Activated CD8-positive, alpha-beta T cell treated with anti-CD3 and anti-CD28 coated beads for 36 hours (primary cell): ENCODE results near the gene ZNF24. TPM values are rescaled to one million over a fixed set of nuclear protein-coding genes. Genes with fewer than 3 reads are reported as not detected.

Experiments used
- ATAC-seq: fragments of 200-7000 bp; cut with Tn5 transposase; one replicate; pipeline ENCODE4 v1.10.0; 2021; ENCODE audit warnings: mild to moderate bottlenecking, moderate library complexity
- CTCF ChIA-PET: fragments of 350-600 bp; sonication (Branson Sonifier 250); formaldehyde crosslinking; loops from one replicate; lab custom pipeline; 2021; ENCODE audit warnings: antibody characterized with exemption; lab: Charles Lee
- POLR2A ChIA-PET: fragments of 350-600 bp; sonication (Branson Sonifier 250); formaldehyde crosslinking; loops from one replicate; lab custom pipeline; 2021; ENCODE audit warnings: antibody characterized with exemption; lab: Charles Lee
- DNase-seq: peaks from one replicate; pipeline ENCODE4 v3.0.0-alpha.2; 2020
- H3K27ac Mint-ChIP-seq: one replicate; pipeline ENCODE4 v1.8.0; 2021; ENCODE audit warnings: mild to moderate bottlenecking, mixed read lengths
- H3K27me3 Mint-ChIP-seq: one replicate; pipeline ENCODE4 v1.8.0; 2021; ENCODE audit warnings: mixed read lengths
- H3K36me3 Mint-ChIP-seq: one replicate; pipeline ENCODE4 v1.8.0; 2021; ENCODE audit warnings: low read depth, mixed read lengths
- H3K4me1 Mint-ChIP-seq: one replicate; pipeline ENCODE4 v1.8.0; 2021; ENCODE audit warnings: low read depth, mixed read lengths
- H3K4me3 Mint-ChIP-seq: one replicate; pipeline ENCODE4 v1.8.0; 2021; ENCODE audit warnings: mild to moderate bottlenecking, moderate library complexity, mixed read lengths
- H3K9me3 Mint-ChIP-seq: one replicate; pipeline ENCODE4 v1.8.0; 2021; ENCODE audit warnings: mixed read lengths
- intact Hi-C: fragments of 100-400 bp; cut with micrococcal nuclease; formaldehyde crosslinking; loops from one replicate; pipeline ENCODE4 v1.10.0; 2022
- total RNA-seq, 2 experiments: library from RNA; stranded (reverse); gene quantifications; one replicate each; pipeline ENCODE4 v1.2.3, GENCODE V29; 2021
- TF ChIP-seq, protein P1 (sequence below): fragments of 200-600 bp; IDR thresholded peaks from one replicate; pipeline ENCODE4 v1.8.0; 2022; ENCODE audit warnings: antibody characterized with exemption, mild to moderate bottlenecking

Gene ZNF24
- total RNA-seq, 2 experiments from 2014 or later = 42.7 to 45.1 TPM

DNA sequence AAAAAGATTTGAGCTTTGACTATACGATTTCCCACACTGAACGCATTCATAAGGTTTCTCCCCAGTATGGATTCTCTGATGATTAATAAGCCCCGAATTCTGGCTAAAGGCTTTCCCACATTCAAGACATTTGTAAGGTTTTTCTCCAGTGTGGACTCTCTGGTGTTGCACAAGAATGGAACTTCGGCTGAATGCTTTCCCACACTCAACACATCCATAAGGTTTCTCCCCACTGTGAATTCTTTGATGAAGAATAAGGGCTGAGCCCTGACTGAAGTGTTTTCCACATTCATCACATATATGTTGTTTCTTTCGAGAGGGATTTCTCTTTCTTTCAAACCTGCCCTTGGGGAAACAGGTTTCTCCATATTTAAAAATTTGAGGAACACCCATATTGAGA lies 6.9 kb downstream of the ZNF24 start:
- intact Hi-C loops = no loop called here
- peaks cover 79% of the 10 kb centered on the region for H3K36me3 Mint-ChIP-seq
- ATAC-seq (no peak), DNase-seq (no peak)
- no peak overlapping the region for H3K4me3 Mint-ChIP-seq
- TF ChIP-seq, protein P1, sequence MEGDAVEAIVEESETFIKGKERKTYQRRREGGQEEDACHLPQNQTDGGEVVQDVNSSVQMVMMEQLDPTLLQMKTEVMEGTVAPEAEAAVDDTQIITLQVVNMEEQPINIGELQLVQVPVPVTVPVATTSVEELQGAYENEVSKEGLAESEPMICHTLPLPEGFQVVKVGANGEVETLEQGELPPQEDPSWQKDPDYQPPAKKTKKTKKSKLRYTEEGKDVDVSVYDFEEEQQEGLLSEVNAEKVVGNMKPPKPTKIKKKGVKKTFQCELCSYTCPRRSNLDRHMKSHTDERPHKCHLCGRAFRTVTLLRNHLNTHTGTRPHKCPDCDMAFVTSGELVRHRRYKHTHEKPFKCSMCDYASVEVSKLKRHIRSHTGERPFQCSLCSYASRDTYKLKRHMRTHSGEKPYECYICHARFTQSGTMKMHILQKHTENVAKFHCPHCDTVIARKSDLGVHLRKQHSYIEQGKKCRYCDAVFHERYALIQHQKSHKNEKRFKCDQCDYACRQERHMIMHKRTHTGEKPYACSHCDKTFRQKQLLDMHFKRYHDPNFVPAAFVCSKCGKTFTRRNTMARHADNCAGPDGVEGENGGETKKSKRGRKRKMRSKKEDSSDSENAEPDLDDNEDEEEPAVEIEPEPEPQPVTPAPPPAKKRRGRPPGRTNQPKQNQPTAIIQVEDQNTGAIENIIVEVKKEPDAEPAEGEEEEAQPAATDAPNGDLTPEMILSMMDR = no peak
- CTCF ChIA-PET = interaction anchor here (0.6 kb wide), 2 partner anchors 144 to 351 kb away, joined by 3 read pairs; no protein-coding TSS in a partner anchor
- POLR2A ChIA-PET = no interaction called here
- H3K27me3 Mint-ChIP-seq = no peaks in the 10 kb centered on the region
- H3K27ac Mint-ChIP-seq = peak overlapping the region; percentile 55
- H3K9me3 Mint-ChIP-seq = no peaks in the 10 kb centered on the region
- peaks cover 51% of the 10 kb centered on the region for H3K4me1 Mint-ChIP-seq

DNA sequence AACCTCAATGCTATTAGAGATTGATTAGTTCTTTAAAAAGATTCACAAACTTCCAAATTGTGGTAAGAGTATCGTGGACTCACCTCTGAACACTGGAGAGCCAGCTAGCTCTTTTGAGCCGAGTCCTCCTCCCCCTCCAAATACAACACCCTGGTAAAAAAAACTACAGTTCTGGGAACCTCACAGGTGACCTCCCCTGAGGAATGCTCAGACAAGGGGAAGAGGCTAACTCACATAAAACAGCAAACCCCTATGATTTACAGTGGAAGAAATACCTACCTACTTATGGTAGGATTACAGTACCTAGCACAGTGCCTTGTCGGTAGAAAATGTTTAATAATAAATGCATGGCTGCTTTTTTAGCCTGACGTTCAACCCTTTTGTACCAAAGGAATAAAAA lies 8.4 kb downstream of the ZNF24 start:
- DNase-seq (no peak), ATAC-seq (no peak)
- TF ChIP-seq, protein P1 = no peak
- no peaks in the 10 kb centered on the region for H3K9me3 Mint-ChIP-seq
- peaks cover 44% of the 10 kb centered on the region for H3K4me1 Mint-ChIP-seq
- no peaks in the 10 kb centered on the region for H3K27me3 Mint-ChIP-seq
- ChIA-PET POLR2A (interaction anchor here (0.6 kb wide), 1 partner anchor 95 kb away, joined by 3 read pairs; the partner anchor contains the start of gene ZNF397), CTCF (interaction anchor here (1.9 kb wide), 1 partner anchor 51 kb away, joined by 6 read pairs; no protein-coding TSS in a partner anchor)
- H3K4me3 Mint-ChIP-seq = no peak overlapping the region
- H3K36me3 Mint-ChIP-seq = peaks cover 79% of the 10 kb centered on the region
- intact Hi-C loops = no loop called here
- peak overlapping the region; percentile 26 for H3K27ac Mint-ChIP-seq

DNA sequence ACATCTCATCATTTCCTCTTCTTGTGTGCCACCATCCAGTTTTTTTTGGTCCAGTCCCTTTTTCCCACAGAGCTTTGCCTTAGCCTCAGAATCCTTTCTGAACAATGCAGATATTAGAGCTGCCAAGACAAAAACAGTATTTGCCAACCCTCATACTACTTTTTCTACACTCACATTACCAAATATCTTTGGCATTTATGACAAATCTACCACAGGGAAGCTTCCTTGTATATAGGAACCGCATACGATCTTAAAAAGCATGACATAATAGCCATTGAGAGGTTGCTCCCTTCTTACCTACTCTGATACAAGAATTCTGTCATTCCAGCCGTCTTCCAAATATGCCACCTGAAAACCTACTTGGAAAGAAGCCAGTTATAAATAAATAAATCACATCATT lies 9.4 kb downstream of the ZNF24 start:
- CTCF ChIA-PET = interaction anchor here (0.9 to 1.9 kb wide), 8 partner anchors 10 to 103 kb away, joined by 3 to 6 read pairs (median 3); partner anchors contain the start of gene ZNF24
- Mint-ChIP-seq H3K4me1 (peaks cover 35% of the 10 kb centered on the region), H3K4me3 (no peak overlapping the region), H3K27ac (no peak overlapping the region), H3K36me3 (peaks cover 69% of the 10 kb centered on the region), H3K9me3 (no peaks in the 10 kb centered on the region), H3K27me3 (no peaks in the 10 kb centered on the region)
- intact Hi-C loops = no loop called here
- POLR2A ChIA-PET = interaction anchor here (0.9 to 1.0 kb wide), 2 partner anchors 10 to 12 kb away, joined by 3 to 4 read pairs; partner anchors contain the start of gene ZNF24
- ATAC-seq (no peak), DNase-seq (no peak)
- TF ChIP-seq, protein P1 = no peak

DNA sequence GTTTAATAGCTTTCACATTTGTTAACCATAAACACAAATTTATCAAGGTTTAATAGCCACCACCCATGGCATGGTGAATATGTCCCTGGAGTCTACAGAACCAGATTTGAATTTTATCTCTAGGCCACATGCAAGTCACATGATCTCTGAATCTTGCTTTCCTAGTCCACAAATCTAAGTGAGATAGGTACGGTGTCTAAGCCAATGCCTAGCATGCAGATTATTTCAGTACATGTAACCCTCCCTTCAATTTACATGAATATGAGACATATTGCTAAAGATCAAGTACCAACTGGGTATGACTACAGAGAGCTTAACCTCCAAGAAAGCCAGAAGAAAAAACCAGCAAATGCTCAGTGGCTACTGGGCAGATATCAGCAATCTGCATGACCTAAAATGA lies 10.0 kb downstream of the ZNF24 start:
- Mint-ChIP-seq H3K27ac (no peak overlapping the region), H3K9me3 (no peaks in the 10 kb centered on the region), H3K4me3 (no peak overlapping the region), H3K4me1 (peaks cover 29% of the 10 kb centered on the region), H3K36me3 (peaks cover 63% of the 10 kb centered on the region), H3K27me3 (no peaks in the 10 kb centered on the region)
- ChIA-PET POLR2A (interaction anchor here (0.9 to 1.0 kb wide), 2 partner anchors 10 to 12 kb away, joined by 3 to 4 read pairs; partner anchors contain the start of gene ZNF24), CTCF (interaction anchor here (0.6 to 1.9 kb wide), 9 partner anchors 10 to 103 kb away, joined by 3 to 6 read pairs (median 3); partner anchors contain the start of gene ZNF24)
- ATAC-seq = no peak
- TF ChIP-seq, protein P1 = no peak
- intact Hi-C loops = no loop called here
- no peak for DNase-seq

DNA sequence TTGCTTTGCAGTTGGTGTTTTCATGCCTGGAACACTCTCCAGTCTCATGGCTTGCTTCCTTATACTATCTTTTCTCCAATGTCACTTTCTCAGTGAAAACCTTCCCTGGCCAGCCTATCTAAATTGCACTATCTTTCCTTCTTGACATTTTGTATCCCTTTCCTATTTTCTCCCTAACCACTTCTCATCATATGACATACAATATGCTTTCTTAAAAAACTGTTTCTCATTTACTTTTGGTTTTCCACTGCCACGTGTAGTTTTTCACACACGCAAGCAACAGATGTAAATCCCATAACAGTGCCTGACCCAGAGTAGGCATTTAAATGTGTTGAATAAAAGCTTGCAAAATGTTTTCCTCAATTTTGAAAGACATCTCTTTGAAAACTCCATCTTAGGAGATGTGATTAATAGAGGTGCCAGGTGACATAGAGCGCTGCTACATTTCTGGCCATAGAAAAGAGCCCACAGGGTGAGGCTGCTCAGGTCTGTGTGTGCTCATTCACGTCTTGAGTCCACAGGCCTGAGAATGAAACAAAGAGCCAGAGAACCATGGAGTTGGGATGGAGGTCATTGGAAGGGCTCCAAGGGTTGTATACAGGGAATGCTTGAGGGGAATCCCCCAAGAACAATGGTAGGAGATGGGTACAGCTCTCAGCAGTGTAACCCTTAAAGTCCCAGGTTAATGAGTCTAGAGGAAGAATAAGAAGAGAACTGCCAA lies 12.7 kb downstream of the ZNF24 start:
- TF ChIP-seq, protein P1 = no peak
- no peak for ATAC-seq
- Mint-ChIP-seq H3K4me1 (peaks cover 7% of the 10 kb centered on the region), H3K36me3 (peaks cover 40% of the 10 kb centered on the region), H3K4me3 (no peak overlapping the region), H3K27ac (no peak overlapping the region), H3K9me3 (no peaks in the 10 kb centered on the region), H3K27me3 (no peaks in the 10 kb centered on the region)
- ChIA-PET POLR2A (no interaction called here), CTCF (interaction anchor here (0.6 kb wide), 1 partner anchor 100 kb away, joined by 3 read pairs; no protein-coding TSS in a partner anchor)
- DNase-seq = no peak
- intact Hi-C loops = no loop called here
